ENCODE results near the gene MED10. TPM values are rescaled to one million over a fixed set of nuclear protein-coding genes. Genes with fewer than 3 reads are reported as not detected.
A peak's percentile ranks its signal among the peaks of the same experiment; 100 is the strongest.

Gene MED10
- total and polyA plus RNA-seq, 5 donors = 20.0 to 29.4 (median 24.2) TPM

DNA sequence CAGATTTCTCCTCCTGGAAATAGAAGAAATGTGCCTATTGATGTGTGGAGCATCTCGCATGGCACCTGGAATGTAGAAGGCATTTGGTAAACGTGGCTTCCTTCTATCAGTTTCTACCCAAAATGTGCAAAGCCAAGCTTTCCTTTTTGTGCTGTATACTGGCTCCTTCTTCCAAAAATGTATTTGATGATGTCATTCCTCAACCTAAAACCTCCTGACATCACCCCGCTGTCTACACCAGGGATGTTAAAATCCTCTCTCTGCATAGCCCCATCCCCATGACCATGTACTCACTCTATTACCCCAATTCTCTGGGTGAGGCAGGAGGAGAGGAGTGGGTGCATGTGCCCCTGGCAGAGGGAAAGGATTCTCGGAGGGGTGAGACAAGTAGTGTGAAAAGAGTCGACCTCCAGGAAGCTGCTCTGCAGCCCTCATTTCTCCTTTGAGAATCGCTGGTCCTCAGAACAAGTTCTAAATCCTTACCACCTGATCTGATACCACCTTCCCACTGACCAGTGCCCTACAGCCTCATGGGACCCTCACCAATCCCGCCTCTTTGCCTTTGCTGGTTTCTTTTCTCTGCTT, 11.7 kb upstream of the MED10 start:
- H3K4me3 ChIP-seq (ENCODE audit: low read length) = no peak overlapping the region
- peaks cover 3% of the 10 kb centered on the region for H3K9me3 ChIP-seq (ENCODE audit: control insufficient read depth, low read length)
- intact Hi-C loops (cut with DNase I) = loop anchor here in 1 of 4 donors (10.0 kb wide), 1 partner anchor 55 kb away; the partner anchor contains the start of gene UBE2QL1
- H3K27ac ChIP-seq (ENCODE audit: low read length) = no peak overlapping the region
- 79% methylated on average over 7 of the region's 7 CpGs for WGBS
- ATAC-seq = no peak
- H3K27me3 ChIP-seq (ENCODE audit: control insufficient read depth, insufficient read depth) = no peaks in the 10 kb centered on the region
- no peaks in the 10 kb centered on the region for H3K4me1 ChIP-seq (ENCODE audit: control insufficient read depth, insufficient read depth, low read length)
- no peak for DNase-seq

DNA sequence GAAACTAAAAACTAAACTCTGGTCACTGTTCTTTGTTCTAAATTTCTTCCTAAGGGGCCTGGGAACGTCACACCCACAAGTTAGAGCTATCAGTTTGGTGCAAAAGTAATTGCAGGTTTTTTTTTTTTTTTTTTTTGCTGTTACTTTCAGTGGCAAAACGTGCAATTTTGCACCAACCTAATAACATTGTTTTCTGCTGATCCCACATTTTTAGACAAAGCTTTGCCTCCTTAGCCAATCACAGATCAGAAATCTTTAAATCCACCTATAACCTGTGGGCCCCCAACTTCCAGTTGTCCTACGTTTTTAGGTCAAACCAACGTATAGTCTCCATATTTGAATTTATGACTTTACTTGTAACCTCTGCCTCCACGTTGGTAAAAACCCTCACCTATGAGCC, 11.1 kb upstream of the MED10 start:
- DNase-seq (no peak), ATAC-seq (no peak)
- Histone ChIP-seq H3K9me3 (ENCODE audit: control insufficient read depth, low read length) (peaks cover 3% of the 10 kb centered on the region), H3K4me1 (ENCODE audit: control insufficient read depth, insufficient read depth, low read length) (no peaks in the 10 kb centered on the region), H3K27ac (ENCODE audit: low read length) (no peak overlapping the region), H3K4me3 (ENCODE audit: low read length) (no peak overlapping the region), H3K27me3 (ENCODE audit: control insufficient read depth, insufficient read depth) (no peaks in the 10 kb centered on the region)
- 71% methylated on average over 5 of the region's 5 CpGs for WGBS
- intact Hi-C loops (cut with DNase I) = loop anchor here in 1 of 4 donors (10.0 kb wide), 1 partner anchor 55 kb away; the partner anchor contains the start of gene UBE2QL1

DNA sequence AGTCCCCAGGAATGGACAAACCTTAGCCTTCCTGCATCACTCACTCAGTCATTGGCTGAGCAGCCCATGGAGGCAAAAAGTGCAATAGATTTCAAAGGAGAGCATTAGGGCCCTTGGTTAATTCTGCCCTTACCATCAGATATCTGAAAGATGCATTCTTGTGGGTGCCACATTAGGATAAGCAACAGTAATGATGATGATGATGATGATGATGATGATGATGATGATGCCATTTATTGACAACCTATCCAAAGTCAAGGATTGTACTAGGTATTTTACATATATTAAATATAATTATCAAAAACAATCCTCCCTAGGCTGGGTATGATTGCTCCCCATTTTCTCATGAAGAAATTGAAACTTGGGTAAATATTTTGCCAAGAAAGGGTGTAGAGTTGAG, 9.6 kb upstream of the MED10 start:
- no peak overlapping the region for H3K4me3 ChIP-seq (ENCODE audit: low read length)
- peaks cover 2% of the 10 kb centered on the region for H3K9me3 ChIP-seq (ENCODE audit: control insufficient read depth, low read length)
- no peak overlapping the region for H3K27ac ChIP-seq (ENCODE audit: low read length)
- ATAC-seq = no peak
- intact Hi-C loops (cut with DNase I) = loop anchor here in 1 of 4 donors (10.0 kb wide), 1 partner anchor 57 kb away; the partner anchor contains the start of gene UBE2QL1
- H3K4me1 ChIP-seq (ENCODE audit: control insufficient read depth, insufficient read depth, low read length) = no peaks in the 10 kb centered on the region
- no peaks in the 10 kb centered on the region for H3K27me3 ChIP-seq (ENCODE audit: control insufficient read depth, insufficient read depth)
- DNase-seq = no peak

DNA sequence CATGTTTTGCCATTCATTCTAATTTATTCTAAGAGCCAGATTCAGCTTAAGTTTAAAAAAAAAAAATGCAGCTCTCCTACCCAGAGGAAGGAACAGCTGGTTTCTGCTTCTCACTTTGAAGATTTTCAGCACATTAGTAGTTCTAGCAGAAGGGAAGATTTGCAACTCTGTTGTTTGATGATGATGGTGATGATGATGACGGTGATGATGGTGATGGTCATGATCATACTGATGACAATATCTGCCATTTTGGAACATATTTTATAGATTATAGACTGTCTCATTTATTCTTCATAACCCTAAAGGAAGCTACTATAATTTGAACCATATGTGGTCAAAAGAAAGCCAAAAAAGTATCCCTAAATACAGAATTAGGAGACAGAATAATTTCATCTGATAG, 7.9 kb upstream of the MED10 start:
- Histone ChIP-seq H3K27me3 (ENCODE audit: control insufficient read depth, insufficient read depth) (no peaks in the 10 kb centered on the region), H3K9me3 (ENCODE audit: control insufficient read depth, low read length) (peaks cover 1% of the 10 kb centered on the region), H3K27ac (ENCODE audit: low read length) (no peak overlapping the region), H3K4me3 (ENCODE audit: low read length) (no peak overlapping the region), H3K4me1 (ENCODE audit: control insufficient read depth, insufficient read depth, low read length) (no peaks in the 10 kb centered on the region)
- intact Hi-C loops (cut with DNase I) = loop anchor here in 1 of 4 donors (10.0 kb wide), 1 partner anchor 59 kb away; the partner anchor contains the start of gene UBE2QL1
- ATAC-seq = no peak
- DNase-seq = no peak
- 64% methylated on average over 1 of the region's 1 CpG for WGBS

DNA sequence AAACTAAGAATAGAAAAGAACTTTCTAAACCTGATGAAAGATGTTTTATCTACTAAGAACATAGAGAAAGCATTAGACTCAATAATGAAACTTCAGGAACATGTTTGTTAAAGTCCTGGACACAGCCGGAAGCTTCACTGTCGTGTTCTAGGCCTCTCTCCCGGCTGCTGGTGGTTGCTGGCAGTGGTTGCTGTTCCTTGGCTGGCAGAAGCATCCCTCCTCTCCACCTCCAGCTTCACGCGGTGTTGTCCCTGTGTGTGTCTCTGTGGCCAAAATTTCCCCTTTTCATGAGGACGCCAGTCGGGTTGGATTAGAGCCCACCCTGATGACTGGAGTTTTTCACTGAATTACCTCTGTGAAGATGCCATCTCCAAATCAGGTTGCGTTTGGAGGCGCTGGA, 6.5 kb upstream of the MED10 start:
- DNase-seq (no peak), ATAC-seq (no peak)
- no peak overlapping the region for H3K27ac ChIP-seq (ENCODE audit: low read length)
- H3K27me3 ChIP-seq (ENCODE audit: control insufficient read depth, insufficient read depth) = no peaks in the 10 kb centered on the region
- WGBS = 88% methylated on average over 9 of the region's 9 CpGs
- no peak overlapping the region for H3K4me3 ChIP-seq (ENCODE audit: low read length)
- H3K9me3 ChIP-seq (ENCODE audit: control insufficient read depth, low read length) = peaks cover 1% of the 10 kb centered on the region
- H3K4me1 ChIP-seq (ENCODE audit: control insufficient read depth, insufficient read depth, low read length) = no peaks in the 10 kb centered on the region
- intact Hi-C loops (cut with DNase I) = loop anchor here in 1 of 4 donors (10.0 kb wide), 1 partner anchor 60 kb away; the partner anchor contains the start of gene UBE2QL1

GRCh38 chr5:6383376-6383775, 5.0 kb upstream of the MED10 start:
- no peaks in the 10 kb centered on the region for H3K27me3 ChIP-seq (ENCODE audit: control insufficient read depth, insufficient read depth)
- no peaks in the 10 kb centered on the region for H3K4me1 ChIP-seq (ENCODE audit: control insufficient read depth, insufficient read depth, low read length)
- H3K27ac ChIP-seq (ENCODE audit: low read length) = no peak overlapping the region
- 49% methylated on average over 6 of the region's 6 CpGs for WGBS
- H3K9me3 ChIP-seq (ENCODE audit: control insufficient read depth, low read length) = peaks cover 1% of the 10 kb centered on the region
- ATAC-seq = no peak
- intact Hi-C loops (cut with DNase I) = loop anchor here in 1 of 4 donors (10.0 kb wide), 1 partner anchor 61 kb away; the partner anchor contains the start of gene UBE2QL1
- H3K4me3 ChIP-seq (ENCODE audit: low read length) = no peak overlapping the region
- no peak for DNase-seq

- intact Hi-C loops (cut with DNase I) = loop anchor here in 1 of 4 donors (5.0 kb wide), 1 partner anchor 198 kb away; no protein-coding TSS in a partner anchor
- Histone ChIP-seq H3K27ac (ENCODE audit: low read length) (no peak overlapping the region), H3K4me3 (ENCODE audit: low read length) (peak overlapping the region; percentile 72), H3K4me1 (ENCODE audit: control insufficient read depth, insufficient read depth, low read length) (peaks cover 4% of the 10 kb centered on the region), H3K27me3 (ENCODE audit: control insufficient read depth, insufficient read depth) (no peaks in the 10 kb centered on the region), H3K9me3 (ENCODE audit: control insufficient read depth, low read length) (no peaks in the 10 kb centered on the region)
- DNase-seq (no peak), ATAC-seq (no peak)
- over 99% methylated on average over 4 of the region's 4 CpGs for WGBS
Observed at GRCh38 chr5:6379246-6379645, 899 bp upstream of the MED10 start.

GRCh38 chr5:6378766-6379103, 388 bp upstream of the MED10 start:
- WGBS = 21% methylated on average over 8 of the region's 8 CpGs
- intact Hi-C loops (cut with DNase I) = loop anchor here in 1 of 4 donors (5.0 kb wide), 1 partner anchor 199 kb away; no protein-coding TSS in a partner anchor
- peak overlapping the region; percentile 72 for H3K4me3 ChIP-seq (ENCODE audit: low read length)
- H3K27me3 ChIP-seq (ENCODE audit: control insufficient read depth, insufficient read depth) = no peaks in the 10 kb centered on the region
- no peaks in the 10 kb centered on the region for H3K9me3 ChIP-seq (ENCODE audit: control insufficient read depth, low read length)
- ATAC-seq (peak; percentile 22 to 25), DNase-seq (peak in 1 of 3 donors; percentile 62)
- H3K27ac ChIP-seq (ENCODE audit: low read length) = peak overlapping the region; percentile 69
- peaks cover 4% of the 10 kb centered on the region for H3K4me1 ChIP-seq (ENCODE audit: control insufficient read depth, insufficient read depth, low read length)

DNA sequence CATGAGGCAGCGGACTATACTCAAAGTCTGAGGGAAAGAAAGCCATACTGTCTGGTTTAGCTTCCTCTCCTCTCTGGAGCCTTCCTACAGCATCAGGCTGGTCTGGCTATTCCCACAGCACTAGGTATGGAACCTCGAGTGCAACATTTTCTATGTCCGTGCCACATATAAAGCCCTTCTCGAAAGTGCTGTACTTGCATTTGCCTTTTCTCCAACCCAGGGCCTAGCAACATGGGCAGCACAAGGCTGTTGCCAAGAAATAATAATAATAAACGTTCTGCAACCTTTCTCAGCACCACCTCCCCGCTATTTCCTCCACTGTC, 804 bp downstream of the MED10 start:
- DNase-seq (no peak), ATAC-seq (no peak)
- H3K4me3 ChIP-seq (ENCODE audit: low read length) = peak overlapping the region; percentile 72
- H3K4me1 ChIP-seq (ENCODE audit: control insufficient read depth, insufficient read depth, low read length) = peaks cover 4% of the 10 kb centered on the region
- H3K27me3 ChIP-seq (ENCODE audit: control insufficient read depth, insufficient read depth) = no peaks in the 10 kb centered on the region
- WGBS = 25% methylated on average over 6 of the region's 6 CpGs
- H3K9me3 ChIP-seq (ENCODE audit: control insufficient read depth, low read length) = no peaks in the 10 kb centered on the region
- peak overlapping the region; percentile 6 for H3K27ac ChIP-seq (ENCODE audit: low read length)
- intact Hi-C loops (cut with DNase I) = loop anchor here in 1 of 4 donors (5.0 kb wide), 1 partner anchor 200 kb away; no protein-coding TSS in a partner anchor

DNA sequence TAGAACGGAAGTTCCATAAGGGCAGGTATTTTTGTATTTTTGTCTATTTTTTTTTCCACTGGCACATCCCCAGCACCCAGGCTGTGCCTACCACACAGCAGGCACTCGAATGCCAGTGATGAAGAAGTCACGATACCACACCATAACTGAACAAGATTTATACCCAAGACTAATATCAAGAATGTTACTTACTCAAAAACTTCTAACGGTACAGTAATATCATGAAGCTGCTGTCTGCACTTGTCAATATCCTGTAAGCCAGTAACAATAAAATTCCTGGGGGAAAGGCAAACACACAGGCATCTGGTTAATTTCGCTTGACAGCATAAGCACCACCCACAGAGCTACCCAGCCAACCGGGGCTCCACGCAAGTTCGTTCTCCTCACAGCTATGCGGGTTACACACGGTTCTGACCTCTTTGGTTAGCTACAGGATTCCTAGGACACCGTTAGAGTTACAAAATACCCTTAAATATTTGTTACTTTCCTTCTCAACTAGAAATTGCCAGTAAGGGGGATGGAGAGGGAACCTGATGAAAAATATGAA, 1.3 kb downstream of the MED10 start:
- Histone ChIP-seq H3K4me3 (ENCODE audit: low read length) (peak overlapping the region; percentile 72), H3K27me3 (ENCODE audit: control insufficient read depth, insufficient read depth) (no peaks in the 10 kb centered on the region), H3K9me3 (ENCODE audit: control insufficient read depth, low read length) (no peaks in the 10 kb centered on the region), H3K27ac (ENCODE audit: low read length) (peak overlapping the region; percentile 6), H3K4me1 (ENCODE audit: control insufficient read depth, insufficient read depth, low read length) (peaks cover 4% of the 10 kb centered on the region)
- intact Hi-C loops (cut with DNase I) = loop anchor here in 1 of 4 donors (5.0 kb wide), 1 partner anchor 200 kb away; no protein-coding TSS in a partner anchor
- ATAC-seq = no peak
- 72% methylated on average over 11 of the region's 11 CpGs for WGBS
- no peak for DNase-seq

DNA sequence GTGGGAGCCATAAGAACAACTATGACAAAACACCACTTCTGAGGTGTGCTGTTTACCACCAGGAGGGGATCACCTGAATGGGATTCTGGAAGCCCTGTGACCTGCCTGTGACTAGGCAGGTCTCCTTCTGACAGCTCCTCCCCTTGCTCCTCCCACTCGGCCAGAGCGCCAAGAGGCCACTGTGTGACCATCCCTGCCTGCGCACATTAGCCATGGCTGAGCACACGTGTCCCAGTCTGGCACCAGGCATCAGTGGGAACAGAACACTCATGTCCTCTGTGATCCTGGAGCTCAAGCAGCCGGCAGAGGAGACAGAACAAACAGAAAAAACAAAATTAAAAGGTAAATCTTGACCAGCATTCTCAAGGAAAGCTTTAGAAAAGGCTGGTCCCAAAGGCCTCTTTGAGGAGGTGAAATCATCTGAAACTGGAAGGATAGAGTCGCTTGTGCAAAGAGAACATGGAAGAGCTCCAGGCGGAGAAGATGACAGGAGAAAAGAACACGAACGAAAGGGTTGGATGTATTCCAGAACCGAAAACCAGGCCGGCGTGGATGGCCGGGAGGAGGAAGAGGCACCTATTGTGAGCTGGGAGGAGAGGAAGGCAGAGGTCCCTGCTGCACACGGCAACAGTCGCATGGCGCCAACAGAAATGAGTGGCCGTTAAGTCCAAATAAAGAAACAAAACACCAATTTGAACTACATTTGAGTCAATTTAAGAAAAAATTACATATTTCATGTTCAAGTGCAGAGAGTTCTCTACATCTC, 5.1 kb downstream of the MED10 start:
- DNase-seq = no peak
- Histone ChIP-seq H3K27ac (ENCODE audit: low read length) (no peak overlapping the region), H3K27me3 (ENCODE audit: control insufficient read depth, insufficient read depth) (no peaks in the 10 kb centered on the region), H3K4me1 (ENCODE audit: control insufficient read depth, insufficient read depth, low read length) (peaks cover 4% of the 10 kb centered on the region), H3K9me3 (ENCODE audit: control insufficient read depth, low read length) (no peaks in the 10 kb centered on the region), H3K4me3 (ENCODE audit: low read length) (no peak overlapping the region)
- peak in 1 of 2 donors; percentile 33 for ATAC-seq
- 80% methylated on average over 17 of the region's 17 CpGs for WGBS
- intact Hi-C loops (cut with DNase I) = loop anchor here in 1 of 4 donors (5.0 kb wide), 1 partner anchor 876 kb away; no protein-coding TSS in a partner anchor
